Ovary (tissue), 3 donors: Measurements from ENCODE around the gene MRPS2.

Experiments
- POLR2A ChIP-seq: fragments of 450-650 bp; IDR thresholded peaks from one replicate; pipeline ENCODE4 v1.6.1; 2017; ENCODE audit warnings: antibody characterized with exemption, mild to moderate bottlenecking, moderate library complexity
- TF ChIP-seq, protein P1 (sequence below), 3 donors: fragments of 450-650 bp in 2 of 3; fragments of 200-600 bp in 1 of 3; IDR thresholded peaks; one replicate each; pipeline versions ENCODE4 v1.5.1 to v1.8.0; 2016 to 2022; ENCODE audit warnings: antibody characterized with exemption in 3 of 3, mild to moderate bottlenecking in 1 of 3
- donor health status: DM: no; HTN: no; CAD: no.

DNA sequence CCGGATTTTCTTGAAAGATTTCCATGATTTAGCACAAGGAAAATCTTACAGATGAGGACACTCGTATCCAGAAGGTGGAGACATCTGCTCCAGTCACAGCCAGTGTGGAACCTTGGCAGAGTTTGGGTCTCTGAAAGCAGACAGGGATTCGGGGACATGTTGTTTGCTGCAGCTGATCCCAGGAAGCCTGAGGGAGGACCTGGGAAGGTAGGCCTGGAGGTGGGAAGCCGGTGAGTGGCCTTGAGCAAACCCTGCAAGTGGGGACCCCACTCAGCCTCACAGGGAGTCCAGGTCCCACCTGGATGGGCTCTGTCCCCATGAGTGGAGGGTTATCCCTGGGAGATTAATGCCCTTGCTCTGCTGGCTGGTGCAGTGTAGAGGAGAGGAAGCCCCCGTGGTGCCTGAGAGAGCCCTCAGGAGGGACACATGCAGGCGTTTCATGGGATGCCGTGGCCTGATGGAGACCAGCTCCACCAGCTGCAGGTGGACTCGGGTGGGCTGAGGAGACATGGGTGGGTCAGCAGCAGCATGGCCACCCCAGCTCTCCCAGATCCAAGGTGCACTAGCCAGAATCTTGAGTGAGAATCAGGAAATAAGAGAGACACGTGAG is 7.8 kb downstream of the MRPS2 start:
- TF ChIP-seq, protein P1, sequence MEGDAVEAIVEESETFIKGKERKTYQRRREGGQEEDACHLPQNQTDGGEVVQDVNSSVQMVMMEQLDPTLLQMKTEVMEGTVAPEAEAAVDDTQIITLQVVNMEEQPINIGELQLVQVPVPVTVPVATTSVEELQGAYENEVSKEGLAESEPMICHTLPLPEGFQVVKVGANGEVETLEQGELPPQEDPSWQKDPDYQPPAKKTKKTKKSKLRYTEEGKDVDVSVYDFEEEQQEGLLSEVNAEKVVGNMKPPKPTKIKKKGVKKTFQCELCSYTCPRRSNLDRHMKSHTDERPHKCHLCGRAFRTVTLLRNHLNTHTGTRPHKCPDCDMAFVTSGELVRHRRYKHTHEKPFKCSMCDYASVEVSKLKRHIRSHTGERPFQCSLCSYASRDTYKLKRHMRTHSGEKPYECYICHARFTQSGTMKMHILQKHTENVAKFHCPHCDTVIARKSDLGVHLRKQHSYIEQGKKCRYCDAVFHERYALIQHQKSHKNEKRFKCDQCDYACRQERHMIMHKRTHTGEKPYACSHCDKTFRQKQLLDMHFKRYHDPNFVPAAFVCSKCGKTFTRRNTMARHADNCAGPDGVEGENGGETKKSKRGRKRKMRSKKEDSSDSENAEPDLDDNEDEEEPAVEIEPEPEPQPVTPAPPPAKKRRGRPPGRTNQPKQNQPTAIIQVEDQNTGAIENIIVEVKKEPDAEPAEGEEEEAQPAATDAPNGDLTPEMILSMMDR (IDR thresholded peaks at IDR 0.05), result no peak
- no peak for TF ChIP-seq POLR2A
